GM12878 (cell line): ENCODE data around the gene EFNB2. TPM values are rescaled to one million over a fixed set of nuclear protein-coding genes. Genes with fewer than 3 reads are reported as not detected.

Experiments used
- CBX3 ChIP-seq: fragments of 200-600 bp; sonication (generic); IDR thresholded peaks from 2 replicates; pipeline ENCODE4 v1.6.1; 2016; ENCODE audit warnings: low read depth, borderline replicate concordance
- CEBPB ChIP-seq, 2 experiments: fragments of 150-350 bp in 1 of 2; IDR thresholded peaks; 2 replicates each; pipeline ENCODE4 v1.6.1; 2012 to 2014; ENCODE audit warnings: low read depth in 2 of 2, low read length in 2 of 2, borderline replicate concordance in 1 of 2, inconsistent platforms in 1 of 2
- EGR1 ChIP-seq, 2 experiments: IDR thresholded peaks; 1 replicate in 1 of 2; 2 replicates in 1 of 2; pipeline ENCODE4 v1.6.1; 2011 to 2012; ENCODE audit warnings: low read depth in 2 of 2, low read length in 2 of 2, borderline replicate concordance in 1 of 2, mild to moderate bottlenecking in 1 of 2, moderate library complexity in 1 of 2
- ESRRA ChIP-seq: IDR thresholded peaks from 2 replicates; pipeline ENCODE4 v1.6.1; 2012; ENCODE audit warnings: mild to moderate bottlenecking, low read length, improper control_type of control experiment
- LARP7 ChIP-seq: fragments of 450-650 bp; IDR thresholded peaks from 2 replicates; pipeline ENCODE4 v1.6.1; 2017; ENCODE audit warnings: mild to moderate bottlenecking
- NFYA ChIP-seq: IDR thresholded peaks from 2 replicates; pipeline ENCODE4 v1.6.1; 2011; ENCODE audit warnings: low read depth, mild to moderate bottlenecking, low read length, improper control_type of control experiment, borderline replicate concordance
- NFYB ChIP-seq: IDR thresholded peaks from 2 replicates; pipeline ENCODE4 v1.6.1; 2011; ENCODE audit warnings: low read depth, mild to moderate bottlenecking, low read length, improper control_type of control experiment, moderate library complexity; ENCODE audit not compliant: insufficient read depth
- POLR2A ChIP-seq: IDR thresholded peaks from 2 replicates; pipeline ENCODE4 v1.6.1; 2011; ENCODE audit warnings: low read depth, mild to moderate bottlenecking, low read length
- RAD21 ChIP-seq: IDR thresholded peaks from 2 replicates; pipeline ENCODE4 v1.6.1; 2011; ENCODE audit warnings: mild to moderate bottlenecking, low read depth, low read length, moderate library complexity; ENCODE audit not compliant: insufficient read depth
- RAD51 ChIP-seq: fragments of 450-650 bp; IDR thresholded peaks from 2 replicates; pipeline ENCODE4 v1.6.1; 2016; ENCODE audit warnings: moderate library complexity, mild to moderate bottlenecking, inconsistent platforms
- REST ChIP-seq: IDR thresholded peaks from 2 replicates; pipeline ENCODE4 v1.6.1; 2012; ENCODE audit warnings: mild to moderate bottlenecking, low read depth, low read length
- SREBF2 ChIP-seq: IDR thresholded peaks from 2 replicates; pipeline ENCODE4 v1.6.1; 2012; ENCODE audit warnings: mild to moderate bottlenecking, low read length
- SRF ChIP-seq, 2 experiments: IDR thresholded peaks; 2 replicates each; pipeline ENCODE4 v1.6.1; 2011; ENCODE audit warnings: low read depth in 2 of 2, low read length in 2 of 2, mild to moderate bottlenecking in 1 of 2, moderate library complexity in 1 of 2
- SUZ12 ChIP-seq: fragments of 200-600 bp; sonication (generic); IDR thresholded peaks from one replicate; pipeline ENCODE4 v1.6.1; 2018; ENCODE audit warnings: antibody characterized with exemption, mild to moderate bottlenecking; ENCODE audit not compliant: unreplicated experiment
- YBX1 ChIP-seq: fragments of 450-650 bp; IDR thresholded peaks from 2 replicates; pipeline ENCODE4 v1.6.1; 2016; ENCODE audit warnings: antibody characterized with exemption
- ZZZ3 ChIP-seq: IDR thresholded peaks from 2 replicates; pipeline ENCODE4 v1.6.1; 2011; ENCODE audit warnings: low read depth; ENCODE audit not compliant: control insufficient read depth, insufficient read length
- polyA plus RNA-seq, 11 experiments: library from polyadenylated mRNA; depleted of rRNA in 4 of 11; unstranded in 6 of 11; stranded (reverse) in 5 of 11; fragments of >200 nt; fragmentation: Nextera tagmentation in 4 of 11; fragmentation: Illumina TruSeq in 1 of 11; extraction: Ambion mirVana in 4 of 11; extraction: Trizol in 1 of 11; gene quantifications; 1 replicate in 1 of 11; 2 replicates in 10 of 11; pipeline versions ENCODE4 v1.2.1 to v1.2.3, GENCODE V29; 2011 to 2016; ENCODE audit warnings: inconsistent platforms in 2 of 11, missing spikeins in 2 of 11, low read depth in 1 of 11
- total RNA-seq, 4 experiments: library from RNA; depleted of rRNA in 3 of 4; stranded (reverse); fragments of >200 nt in 3 of 4; fragmentation: Illumina TruSeq in 1 of 4; extraction: Trizol in 1 of 4; gene quantifications; 2 replicates each; pipeline versions ENCODE4 v1.2.1 to v1.2.3, GENCODE V29; 2013 to 2021
- TF ChIP-seq, protein P1 (sequence below): IDR thresholded peaks from 2 replicates; pipeline ENCODE4 v1.6.1; 2011; ENCODE audit warnings: low read depth, mild to moderate bottlenecking, low read length, moderate library complexity, borderline replicate concordance; ENCODE audit errors: extremely low read depth
- TF ChIP-seq, protein P2 (sequence below): fragments of 450-650 bp; IDR thresholded peaks from 2 replicates; pipeline ENCODE4 v1.6.1; 2017; ENCODE audit warnings: low read depth, mild to moderate bottlenecking, moderate library complexity
- TF ChIP-seq, protein P3 (sequence below): IDR thresholded peaks from 2 replicates; pipeline ENCODE4 v1.6.1; 2011; ENCODE audit warnings: borderline replicate concordance, low read depth, mild to moderate bottlenecking, moderate library complexity, mixed read lengths, low read length; ENCODE audit not compliant: insufficient read depth; ENCODE audit errors: extremely low read length
- TF ChIP-seq, protein P4 (sequence below): IDR thresholded peaks from 2 replicates; pipeline ENCODE4 v1.6.1; 2011; ENCODE audit warnings: mild to moderate bottlenecking, low read depth, low read length, moderate library complexity; ENCODE audit not compliant: insufficient replicate concordance

EFNB2 gene
- total and polyA plus RNA-seq, 10 of the 15 experiments (the other 5 are each of a cell fraction or from before 2014, with no cell fraction given), result 0.12 to 1.5 (median 0.31) TPM; not detected in 1

- TF ChIP-seq CEBPB (IDR thresholded peaks at IDR 0.05; ENCODE audit: borderline replicate concordance in 1 of 2, low read depth in 2 of 2, low read length in 2 of 2) (no peak), NFYB (no peak), CBX3 (no peak), SREBF2 (no peak), EGR1 (IDR thresholded peaks at IDR 0.05; ENCODE audit: borderline replicate concordance in 1 of 2, low read depth in 2 of 2, low read length in 2 of 2) (no peak), REST (0 out of 2 replicates have a peak, but pooled peaks have one; percentile 19), RAD21 (no peak), ESRRA (no peak), LARP7 (peak; percentile 86), NFYA (no peak), SRF (IDR thresholded peaks at IDR 0.05; ENCODE audit: low read depth in 2 of 2, low read length in 2 of 2) (no peak), SUZ12 (no peak), POLR2A (peak; percentile 93), ZZZ3 (no peak), YBX1 (no peak), RAD51 (no peak)
- TF ChIP-seq, protein P1, sequence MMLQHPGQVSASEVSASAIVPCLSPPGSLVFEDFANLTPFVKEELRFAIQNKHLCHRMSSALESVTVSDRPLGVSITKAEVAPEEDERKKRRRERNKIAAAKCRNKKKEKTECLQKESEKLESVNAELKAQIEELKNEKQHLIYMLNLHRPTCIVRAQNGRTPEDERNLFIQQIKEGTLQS, result no peak
- TF ChIP-seq, protein P2, sequence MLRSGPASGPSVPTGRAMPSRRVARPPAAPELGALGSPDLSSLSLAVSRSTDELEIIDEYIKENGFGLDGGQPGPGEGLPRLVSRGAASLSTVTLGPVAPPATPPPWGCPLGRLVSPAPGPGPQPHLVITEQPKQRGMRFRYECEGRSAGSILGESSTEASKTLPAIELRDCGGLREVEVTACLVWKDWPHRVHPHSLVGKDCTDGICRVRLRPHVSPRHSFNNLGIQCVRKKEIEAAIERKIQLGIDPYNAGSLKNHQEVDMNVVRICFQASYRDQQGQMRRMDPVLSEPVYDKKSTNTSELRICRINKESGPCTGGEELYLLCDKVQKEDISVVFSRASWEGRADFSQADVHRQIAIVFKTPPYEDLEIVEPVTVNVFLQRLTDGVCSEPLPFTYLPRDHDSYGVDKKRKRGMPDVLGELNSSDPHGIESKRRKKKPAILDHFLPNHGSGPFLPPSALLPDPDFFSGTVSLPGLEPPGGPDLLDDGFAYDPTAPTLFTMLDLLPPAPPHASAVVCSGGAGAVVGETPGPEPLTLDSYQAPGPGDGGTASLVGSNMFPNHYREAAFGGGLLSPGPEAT, result peak; percentile 73; the same call in 1 of the 2 replicates
- TF ChIP-seq, protein P3, sequence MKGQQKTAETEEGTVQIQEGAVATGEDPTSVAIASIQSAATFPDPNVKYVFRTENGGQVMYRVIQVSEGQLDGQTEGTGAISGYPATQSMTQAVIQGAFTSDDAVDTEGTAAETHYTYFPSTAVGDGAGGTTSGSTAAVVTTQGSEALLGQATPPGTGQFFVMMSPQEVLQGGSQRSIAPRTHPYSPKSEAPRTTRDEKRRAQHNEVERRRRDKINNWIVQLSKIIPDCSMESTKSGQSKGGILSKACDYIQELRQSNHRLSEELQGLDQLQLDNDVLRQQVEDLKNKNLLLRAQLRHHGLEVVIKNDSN, result no peak
- TF ChIP-seq, protein P4, sequence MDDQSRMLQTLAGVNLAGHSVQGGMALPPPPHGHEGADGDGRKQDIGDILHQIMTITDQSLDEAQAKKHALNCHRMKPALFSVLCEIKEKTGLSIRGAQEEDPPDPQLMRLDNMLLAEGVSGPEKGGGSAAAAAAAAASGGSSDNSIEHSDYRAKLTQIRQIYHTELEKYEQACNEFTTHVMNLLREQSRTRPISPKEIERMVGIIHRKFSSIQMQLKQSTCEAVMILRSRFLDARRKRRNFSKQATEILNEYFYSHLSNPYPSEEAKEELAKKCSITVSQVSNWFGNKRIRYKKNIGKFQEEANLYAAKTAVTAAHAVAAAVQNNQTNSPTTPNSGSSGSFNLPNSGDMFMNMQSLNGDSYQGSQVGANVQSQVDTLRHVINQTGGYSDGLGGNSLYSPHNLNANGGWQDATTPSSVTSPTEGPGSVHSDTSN, result no peak
Measured at GRCh38 chr13:106567474-106568298, 32.2 kb upstream of the EFNB2 start, which contains the start of gene ARGLU1 (continued).
